K562 (cell line): ENCODE measurements around the gene FTL. TPM values are rescaled to one million over a fixed set of nuclear protein-coding genes. Genes with fewer than 3 reads are reported as not detected.

Experiments
- EP300 ChIP-seq: IDR thresholded peaks from 2 replicates; pipeline ENCODE4 v1.6.1; 2012; ENCODE audit warnings: low read length, improper control_type of control experiment
- ESRRA ChIP-seq: fragments of 450-650 bp; IDR thresholded peaks from 2 replicates; pipeline ENCODE4 v1.6.1; 2014; ENCODE audit warnings: low read depth, mild to moderate bottlenecking, moderate library complexity, borderline replicate concordance
- FOSL1 ChIP-seq: fragments of 200-800 bp; sonication (Bioruptor generic); conservative IDR thresholded peaks from 2 replicates; pipeline ENCODE4 v1.6.1; 2016; ENCODE audit warnings: missing genetic modification characterization, missing compliant biosample characterization
- KLF10 ChIP-seq: fragments of 250-450 bp; sonication (Bioruptor Pico); IDR thresholded peaks from 2 replicates; pipeline ENCODE4 v1.6.1; 2021; ENCODE audit warnings: matching md5 sums
- KLF13 ChIP-seq: fragments of 450-650 bp; IDR thresholded peaks from 2 replicates; pipeline ENCODE4 v1.6.1; 2016; ENCODE audit warnings: missing genetic modification characterization, low read depth, mild to moderate bottlenecking, missing compliant biosample characterization, moderate library complexity, borderline replicate concordance
- L3MBTL2 ChIP-seq: fragments of 450-650 bp; IDR thresholded peaks from 2 replicates; pipeline ENCODE4 v1.6.1; 2016; ENCODE audit warnings: mild to moderate bottlenecking, moderate library complexity
- MBD2 ChIP-seq: sonication (generic); IDR thresholded peaks from 2 replicates; pipeline ENCODE4 v1.6.1; 2016; ENCODE audit warnings: low read depth, borderline replicate concordance
- MEF2A ChIP-seq: IDR thresholded peaks from 2 replicates; pipeline ENCODE4 v1.6.1; 2011; ENCODE audit warnings: low read depth, mild to moderate bottlenecking, low read length, moderate library complexity; ENCODE audit not compliant: control insufficient read depth
- NR2F6 ChIP-seq: fragments of 450-650 bp; formaldehyde crosslinking; IDR thresholded peaks from 2 replicates; pipeline ENCODE4 v1.4.0; 2020; ENCODE audit warnings: mild to moderate bottlenecking
- PHB2 ChIP-seq: fragments of 450-650 bp; IDR thresholded peaks from 2 replicates; pipeline ENCODE4 v1.6.1; 2017; ENCODE audit warnings: low read depth
- SMARCC2 ChIP-seq: fragments of 450-650 bp; IDR thresholded peaks from 2 replicates; pipeline ENCODE4 v1.6.1; 2017; ENCODE audit warnings: antibody characterized with exemption, moderate library complexity, mild to moderate bottlenecking, low read depth
- SRF ChIP-seq, 2 experiments: fragments of 250-450, 450-650 bp in 1 of 2; sonication (Bioruptor Pico) in 1 of 2; sonication (generic) in 1 of 2; formaldehyde crosslinking; IDR thresholded peaks; 2 replicates each; pipeline versions ENCODE4 v1.5.0 to v1.5.1; 2020 to 2022; ENCODE audit warnings: mild to moderate bottlenecking in 1 of 2, missing genetic modification reagents in 1 of 2
- ZNF263 ChIP-seq: sonication (generic); formaldehyde crosslinking; IDR thresholded peaks from 2 replicates; pipeline ENCODE4 v1.8.0; 2022; ENCODE audit warnings: mild to moderate bottlenecking, missing genetic modification reagents, borderline replicate concordance
- ZNF316 ChIP-seq: fragments of 450-650 bp; IDR thresholded peaks from 2 replicates; pipeline ENCODE4 v1.6.1; 2016
- ZNF75A ChIP-seq: fragments of 450-650 bp; formaldehyde crosslinking; IDR thresholded peaks from 2 replicates; pipeline ENCODE4 v1.4.0; 2020; ENCODE audit warnings: mild to moderate bottlenecking
- polyA plus RNA-seq, 8 experiments: library from polyadenylated mRNA; depleted of rRNA in 4 of 8; stranded (reverse) in 5 of 8; unstranded in 3 of 8; fragments of >200 nt; fragmentation: Nextera tagmentation in 2 of 8; fragmentation: Illumina TruSeq in 1 of 8; extraction: Ambion mirVana in 2 of 8; extraction: Trizol in 1 of 8; gene quantifications; 2 replicates each; pipeline versions ENCODE4 v1.2.1 to v1.2.3, GENCODE V29; 2011 to 2014; ENCODE audit warnings: inconsistent platforms in 1 of 8, missing spikeins in 1 of 8
- total RNA-seq, 7 experiments: library from RNA; depleted of rRNA in 6 of 7; stranded (reverse); fragments of >200 nt in 6 of 7; fragmentation: Illumina TruSeq in 2 of 7; extraction: Trizol in 2 of 7; gene quantifications; 2 replicates each; pipeline versions ENCODE4 v1.2.1 to v1.2.3, GENCODE V29; 2011 to 2021; ENCODE audit warnings: low replicate concordance in 1 of 7
- TF ChIP-seq, protein P1 (sequence below): fragments of 450-650 bp; conservative IDR thresholded peaks from 2 replicates; pipeline ENCODE4 v1.6.1; 2016; ENCODE audit warnings: missing genetic modification characterization, low read depth, mild to moderate bottlenecking, control low read depth, missing compliant biosample characterization
- TF ChIP-seq, protein P2 (sequence below): sonication (generic); formaldehyde crosslinking; IDR thresholded peaks from 2 replicates; pipeline ENCODE4 v1.8.0; 2023; ENCODE audit warnings: mild to moderate bottlenecking, missing genetic modification reagents
- TF ChIP-seq, protein P3 (sequence below): sonication (generic); formaldehyde crosslinking; IDR thresholded peaks from 2 replicates; pipeline ENCODE4 v1.5.0; 2020; ENCODE audit warnings: missing genetic modification reagents
- TF ChIP-seq, protein P4 (sequence below): fragments of 450-650 bp; formaldehyde crosslinking; IDR thresholded peaks from 2 replicates; pipeline ENCODE4 v1.4.0; 2020; ENCODE audit warnings: mild to moderate bottlenecking, moderate library complexity
- TF ChIP-seq, protein P5 (sequence below): fragments of 450-650 bp; IDR thresholded peaks from 2 replicates; pipeline ENCODE4 v1.6.1; 2017; ENCODE audit warnings: antibody characterized with exemption

FTL gene
- total and polyA plus RNA-seq, 9 of the 15 experiments (the other 6 are each of a cell fraction or from before 2014, with no cell fraction given): 1,231 to 27,415 (median 3,965) TPM

DNA sequence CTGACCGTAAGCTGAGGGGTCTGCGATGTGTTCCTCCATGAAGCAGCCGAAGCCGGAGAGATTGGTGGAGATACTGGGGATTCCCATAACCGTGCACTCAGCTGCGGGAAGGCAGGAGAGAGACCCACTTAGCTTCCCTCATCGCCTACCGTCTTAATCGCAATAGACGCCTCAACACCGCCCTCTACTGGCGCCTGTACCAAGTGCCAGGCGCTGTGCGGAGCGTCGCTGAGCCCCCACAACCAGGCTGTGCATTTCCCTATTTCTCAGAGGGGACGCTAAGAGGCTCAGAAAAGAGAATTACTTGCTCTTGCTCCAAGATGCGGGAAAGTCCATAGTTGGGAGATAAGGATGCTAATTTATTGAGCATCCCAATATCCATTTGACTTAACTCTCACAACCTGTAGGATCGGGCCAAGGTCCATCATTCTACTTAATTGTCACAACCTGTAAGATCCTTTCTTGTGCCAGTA, 5.8 kb downstream of the FTL start (continued):
- TF ChIP-seq, protein P1, sequence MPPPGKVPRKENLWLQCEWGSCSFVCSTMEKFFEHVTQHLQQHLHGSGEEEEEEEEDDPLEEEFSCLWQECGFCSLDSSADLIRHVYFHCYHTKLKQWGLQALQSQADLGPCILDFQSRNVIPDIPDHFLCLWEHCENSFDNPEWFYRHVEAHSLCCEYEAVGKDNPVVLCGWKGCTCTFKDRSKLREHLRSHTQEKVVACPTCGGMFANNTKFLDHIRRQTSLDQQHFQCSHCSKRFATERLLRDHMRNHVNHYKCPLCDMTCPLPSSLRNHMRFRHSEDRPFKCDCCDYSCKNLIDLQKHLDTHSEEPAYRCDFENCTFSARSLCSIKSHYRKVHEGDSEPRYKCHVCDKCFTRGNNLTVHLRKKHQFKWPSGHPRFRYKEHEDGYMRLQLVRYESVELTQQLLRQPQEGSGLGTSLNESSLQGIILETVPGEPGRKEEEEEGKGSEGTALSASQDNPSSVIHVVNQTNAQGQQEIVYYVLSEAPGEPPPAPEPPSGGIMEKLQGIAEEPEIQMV (tag): no peak
- no peak for TF ChIP-seq MBD2
- TF ChIP-seq, protein P2, sequence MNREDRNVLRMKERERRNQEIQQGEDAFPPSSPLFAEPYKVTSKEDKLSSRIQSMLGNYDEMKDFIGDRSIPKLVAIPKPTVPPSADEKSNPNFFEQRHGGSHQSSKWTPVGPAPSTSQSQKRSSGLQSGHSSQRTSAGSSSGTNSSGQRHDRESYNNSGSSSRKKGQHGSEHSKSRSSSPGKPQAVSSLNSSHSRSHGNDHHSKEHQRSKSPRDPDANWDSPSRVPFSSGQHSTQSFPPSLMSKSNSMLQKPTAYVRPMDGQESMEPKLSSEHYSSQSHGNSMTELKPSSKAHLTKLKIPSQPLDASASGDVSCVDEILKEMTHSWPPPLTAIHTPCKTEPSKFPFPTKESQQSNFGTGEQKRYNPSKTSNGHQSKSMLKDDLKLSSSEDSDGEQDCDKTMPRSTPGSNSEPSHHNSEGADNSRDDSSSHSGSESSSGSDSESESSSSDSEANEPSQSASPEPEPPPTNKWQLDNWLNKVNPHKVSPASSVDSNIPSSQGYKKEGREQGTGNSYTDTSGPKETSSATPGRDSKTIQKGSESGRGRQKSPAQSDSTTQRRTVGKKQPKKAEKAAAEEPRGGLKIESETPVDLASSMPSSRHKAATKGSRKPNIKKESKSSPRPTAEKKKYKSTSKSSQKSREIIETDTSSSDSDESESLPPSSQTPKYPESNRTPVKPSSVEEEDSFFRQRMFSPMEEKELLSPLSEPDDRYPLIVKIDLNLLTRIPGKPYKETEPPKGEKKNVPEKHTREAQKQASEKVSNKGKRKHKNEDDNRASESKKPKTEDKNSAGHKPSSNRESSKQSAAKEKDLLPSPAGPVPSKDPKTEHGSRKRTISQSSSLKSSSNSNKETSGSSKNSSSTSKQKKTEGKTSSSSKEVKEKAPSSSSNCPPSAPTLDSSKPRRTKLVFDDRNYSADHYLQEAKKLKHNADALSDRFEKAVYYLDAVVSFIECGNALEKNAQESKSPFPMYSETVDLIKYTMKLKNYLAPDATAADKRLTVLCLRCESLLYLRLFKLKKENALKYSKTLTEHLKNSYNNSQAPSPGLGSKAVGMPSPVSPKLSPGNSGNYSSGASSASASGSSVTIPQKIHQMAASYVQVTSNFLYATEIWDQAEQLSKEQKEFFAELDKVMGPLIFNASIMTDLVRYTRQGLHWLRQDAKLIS (CRISPR knock-in tag): no peak
- TF ChIP-seq, protein P3, sequence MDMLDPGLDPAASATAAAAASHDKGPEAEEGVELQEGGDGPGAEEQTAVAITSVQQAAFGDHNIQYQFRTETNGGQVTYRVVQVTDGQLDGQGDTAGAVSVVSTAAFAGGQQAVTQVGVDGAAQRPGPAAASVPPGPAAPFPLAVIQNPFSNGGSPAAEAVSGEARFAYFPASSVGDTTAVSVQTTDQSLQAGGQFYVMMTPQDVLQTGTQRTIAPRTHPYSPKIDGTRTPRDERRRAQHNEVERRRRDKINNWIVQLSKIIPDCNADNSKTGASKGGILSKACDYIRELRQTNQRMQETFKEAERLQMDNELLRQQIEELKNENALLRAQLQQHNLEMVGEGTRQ (CRISPR knock-in tag): no peak
- no peak for TF ChIP-seq PHB2
- no peak for TF ChIP-seq SRF (CRISPR knock-in tag; IDR thresholded peaks at IDR 0.05)
- no peak for TF ChIP-seq EP300
- TF ChIP-seq ZNF263: no peak
- no peak for TF ChIP-seq L3MBTL2
- TF ChIP-seq ZNF316: no peak
- no peak for TF ChIP-seq NR2F6
- TF ChIP-seq, protein P4, sequence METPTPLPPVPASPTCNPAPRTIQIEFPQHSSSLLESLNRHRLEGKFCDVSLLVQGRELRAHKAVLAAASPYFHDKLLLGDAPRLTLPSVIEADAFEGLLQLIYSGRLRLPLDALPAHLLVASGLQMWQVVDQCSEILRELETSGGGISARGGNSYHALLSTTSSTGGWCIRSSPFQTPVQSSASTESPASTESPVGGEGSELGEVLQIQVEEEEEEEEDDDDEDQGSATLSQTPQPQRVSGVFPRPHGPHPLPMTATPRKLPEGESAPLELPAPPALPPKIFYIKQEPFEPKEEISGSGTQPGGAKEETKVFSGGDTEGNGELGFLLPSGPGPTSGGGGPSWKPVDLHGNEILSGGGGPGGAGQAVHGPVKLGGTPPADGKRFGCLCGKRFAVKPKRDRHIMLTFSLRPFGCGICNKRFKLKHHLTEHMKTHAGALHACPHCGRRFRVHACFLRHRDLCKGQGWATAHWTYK (CRISPR knock-in tag): no peak
- TF ChIP-seq FOSL1 (tag): no peak
- no peak for TF ChIP-seq KLF13 (tag)
- TF ChIP-seq ESRRA: no peak; the same call in 1 of the 2 replicates
- no peak for TF ChIP-seq ZNF75A (CRISPR knock-in tag)
- TF ChIP-seq, protein P5, sequence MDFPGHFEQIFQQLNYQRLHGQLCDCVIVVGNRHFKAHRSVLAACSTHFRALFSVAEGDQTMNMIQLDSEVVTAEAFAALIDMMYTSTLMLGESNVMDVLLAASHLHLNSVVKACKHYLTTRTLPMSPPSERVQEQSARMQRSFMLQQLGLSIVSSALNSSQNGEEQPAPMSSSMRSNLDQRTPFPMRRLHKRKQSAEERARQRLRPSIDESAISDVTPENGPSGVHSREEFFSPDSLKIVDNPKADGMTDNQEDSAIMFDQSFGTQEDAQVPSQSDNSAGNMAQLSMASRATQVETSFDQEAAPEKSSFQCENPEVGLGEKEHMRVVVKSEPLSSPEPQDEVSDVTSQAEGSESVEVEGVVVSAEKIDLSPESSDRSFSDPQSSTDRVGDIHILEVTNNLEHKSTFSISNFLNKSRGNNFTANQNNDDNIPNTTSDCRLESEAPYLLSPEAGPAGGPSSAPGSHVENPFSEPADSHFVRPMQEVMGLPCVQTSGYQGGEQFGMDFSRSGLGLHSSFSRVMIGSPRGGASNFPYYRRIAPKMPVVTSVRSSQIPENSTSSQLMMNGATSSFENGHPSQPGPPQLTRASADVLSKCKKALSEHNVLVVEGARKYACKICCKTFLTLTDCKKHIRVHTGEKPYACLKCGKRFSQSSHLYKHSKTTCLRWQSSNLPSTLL: no peak
- no peak for TF ChIP-seq MEF2A
- TF ChIP-seq KLF10 (CRISPR knock-in tag): no peak
- no peak for TF ChIP-seq SMARCC2
